Cardiac muscle cell (in vitro differentiated cells and primary cell): Measurements from ENCODE around the gene RSPO3. TPM values are rescaled to one million over a fixed set of nuclear protein-coding genes. Genes with fewer than 3 reads are reported as not detected.

Source experiments
- DNase-seq, 2 donors: peaks; one replicate each; pipeline versions ENCODE4 v3.0.0 to v3.0.0-alpha.2; 2010 to 2017; ENCODE audit warnings: low read depth in 1 of 2, low spot score in 1 of 2
- H3K27ac ChIP-seq: fragments of 200-600 bp; sonication (generic); 2 replicates; pipeline ENCODE4 v1.5.1; 2016
- H3K27me3 ChIP-seq: fragments of 200-600 bp; sonication (generic); 2 replicates; pipeline ENCODE4 v1.6.0; 2016; ENCODE audit warnings: control low read depth
- H3K36me3 ChIP-seq: fragments of 200-600 bp; sonication (generic); 2 replicates; pipeline ENCODE4 v1.5.1; 2016; ENCODE audit warnings: control low read depth
- H3K4me1 ChIP-seq: fragments of 200-600 bp; sonication (generic); 2 replicates; pipeline ENCODE4 v1.8.1; 2017; ENCODE audit warnings: low read depth, mild to moderate bottlenecking, mixed run types
- H3K4me3 ChIP-seq: fragments of 200-600 bp; sonication (generic); 2 replicates; pipeline ENCODE4 v1.5.1; 2016; ENCODE audit warnings: mild to moderate bottlenecking
- H3K9me3 ChIP-seq: fragments of 200-600 bp; sonication (generic); 2 replicates; pipeline ENCODE4 v1.5.1; 2017; ENCODE audit warnings: low read depth, mild to moderate bottlenecking, control low read depth
- polyA plus RNA-seq: library from polyadenylated mRNA; unstranded; fragments of >200 nt; fragmentation: Nextera tagmentation; extraction: Ambion mirVana; gene quantifications from 2 replicates; pipeline ENCODE4 v1.2.1, GENCODE V29; 2016
- total RNA-seq: library from RNA; depleted of rRNA; stranded (reverse); fragments of >200 nt; gene quantifications from 2 replicates; pipeline ENCODE4 v1.2.3, GENCODE V29; 2016
- TF ChIP-seq, protein P1 (sequence below): IDR thresholded peaks from 2 replicates; pipeline ENCODE4 v1.5.1; 2012; ENCODE audit warnings: low read depth, mild to moderate bottlenecking, low read length

RSPO3 gene
- total and polyA plus RNA-seq, 2 experiments from 2014 or later = 88.0 to 170 TPM

DNA sequence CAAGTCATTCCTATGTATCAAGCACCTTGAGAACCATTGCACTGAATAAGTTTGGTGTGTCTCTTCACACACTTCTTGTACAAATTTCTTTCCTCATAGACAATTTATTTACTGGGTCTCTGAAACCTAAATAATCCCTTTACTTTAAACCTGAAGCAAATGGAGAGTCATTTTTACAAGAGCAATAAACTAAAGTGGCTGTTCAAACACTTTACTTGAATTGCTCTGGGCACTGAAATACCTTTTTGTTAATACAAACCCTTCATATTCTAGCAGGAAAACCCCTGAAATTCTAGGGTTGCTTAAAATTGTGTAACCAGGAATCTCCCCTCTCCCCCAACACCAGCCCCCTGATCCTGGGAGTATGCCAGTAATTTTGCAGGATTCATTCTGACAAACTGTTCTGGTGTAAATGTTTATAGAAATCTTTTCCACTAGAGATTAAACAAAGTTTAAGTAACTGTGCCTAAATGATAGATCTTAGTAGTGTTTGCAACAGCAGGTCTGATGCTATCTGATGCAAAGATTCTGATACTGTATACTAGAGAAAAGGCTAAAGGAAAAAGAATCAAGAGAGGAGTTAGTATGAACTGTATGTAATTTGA, 13.4 kb downstream of the RSPO3 start:
- Histone ChIP-seq H3K4me3 (no peak overlapping the region), H3K27me3 (no peaks in the 10 kb centered on the region), H3K9me3 (no peaks in the 10 kb centered on the region), H3K4me1 (no peaks in the 10 kb centered on the region), H3K36me3 (no peaks in the 10 kb centered on the region), H3K27ac (no peak overlapping the region)
- TF ChIP-seq, protein P1, sequence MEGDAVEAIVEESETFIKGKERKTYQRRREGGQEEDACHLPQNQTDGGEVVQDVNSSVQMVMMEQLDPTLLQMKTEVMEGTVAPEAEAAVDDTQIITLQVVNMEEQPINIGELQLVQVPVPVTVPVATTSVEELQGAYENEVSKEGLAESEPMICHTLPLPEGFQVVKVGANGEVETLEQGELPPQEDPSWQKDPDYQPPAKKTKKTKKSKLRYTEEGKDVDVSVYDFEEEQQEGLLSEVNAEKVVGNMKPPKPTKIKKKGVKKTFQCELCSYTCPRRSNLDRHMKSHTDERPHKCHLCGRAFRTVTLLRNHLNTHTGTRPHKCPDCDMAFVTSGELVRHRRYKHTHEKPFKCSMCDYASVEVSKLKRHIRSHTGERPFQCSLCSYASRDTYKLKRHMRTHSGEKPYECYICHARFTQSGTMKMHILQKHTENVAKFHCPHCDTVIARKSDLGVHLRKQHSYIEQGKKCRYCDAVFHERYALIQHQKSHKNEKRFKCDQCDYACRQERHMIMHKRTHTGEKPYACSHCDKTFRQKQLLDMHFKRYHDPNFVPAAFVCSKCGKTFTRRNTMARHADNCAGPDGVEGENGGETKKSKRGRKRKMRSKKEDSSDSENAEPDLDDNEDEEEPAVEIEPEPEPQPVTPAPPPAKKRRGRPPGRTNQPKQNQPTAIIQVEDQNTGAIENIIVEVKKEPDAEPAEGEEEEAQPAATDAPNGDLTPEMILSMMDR = no peak
- no peak for DNase-seq

DNA sequence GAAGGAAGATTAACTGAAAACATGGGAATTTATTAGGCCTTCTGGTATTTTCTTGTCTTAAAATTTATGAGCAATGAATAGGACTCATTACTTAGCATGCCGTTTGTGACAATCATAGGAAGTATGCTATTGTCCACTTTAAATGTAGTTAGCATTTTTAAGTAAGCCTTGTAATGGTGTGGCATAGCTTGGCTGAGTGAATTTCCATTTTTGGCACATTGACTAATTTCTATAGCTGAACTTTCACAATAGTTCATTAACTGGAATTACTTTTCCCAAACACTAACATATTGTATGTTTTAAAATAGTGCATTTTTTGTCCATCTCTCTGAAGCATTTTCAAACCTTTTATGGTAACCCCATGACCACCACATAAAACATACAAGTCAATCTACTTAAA, 15.7 kb downstream of the RSPO3 start:
- H3K4me1 ChIP-seq = no peaks in the 10 kb centered on the region
- no peak overlapping the region for H3K4me3 ChIP-seq
- no peak overlapping the region for H3K27ac ChIP-seq
- no peaks in the 10 kb centered on the region for H3K27me3 ChIP-seq
- H3K36me3 ChIP-seq = no peaks in the 10 kb centered on the region
- DNase-seq = no peak
- H3K9me3 ChIP-seq = no peaks in the 10 kb centered on the region
- TF ChIP-seq, protein P1 = no peak

DNA sequence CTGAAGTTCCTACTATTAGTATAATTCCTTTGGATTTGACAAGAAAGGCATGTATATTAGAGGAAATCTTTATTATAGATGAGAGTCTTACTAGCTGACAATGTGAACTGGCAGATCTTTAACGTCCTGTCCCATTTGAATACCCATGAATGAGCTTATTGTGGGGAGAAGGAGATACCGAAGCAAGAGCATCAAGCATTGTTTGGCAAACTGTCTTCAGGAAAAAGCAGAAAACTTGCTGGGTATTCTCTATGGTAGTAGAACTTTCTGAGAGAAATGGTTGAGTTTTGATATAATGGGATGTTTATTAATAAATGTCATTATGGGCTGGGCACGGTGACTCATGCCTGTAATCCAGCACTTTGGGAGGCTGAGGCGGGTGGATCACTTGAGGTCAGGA, 18.3 kb downstream of the RSPO3 start:
- TF ChIP-seq, protein P1 = no peak
- no peak for DNase-seq
- H3K9me3 ChIP-seq = no peaks in the 10 kb centered on the region
- H3K4me1 ChIP-seq = no peaks in the 10 kb centered on the region
- H3K36me3 ChIP-seq = no peaks in the 10 kb centered on the region
- no peak overlapping the region for H3K4me3 ChIP-seq
- H3K27ac ChIP-seq = no peak overlapping the region
- no peaks in the 10 kb centered on the region for H3K27me3 ChIP-seq

DNA sequence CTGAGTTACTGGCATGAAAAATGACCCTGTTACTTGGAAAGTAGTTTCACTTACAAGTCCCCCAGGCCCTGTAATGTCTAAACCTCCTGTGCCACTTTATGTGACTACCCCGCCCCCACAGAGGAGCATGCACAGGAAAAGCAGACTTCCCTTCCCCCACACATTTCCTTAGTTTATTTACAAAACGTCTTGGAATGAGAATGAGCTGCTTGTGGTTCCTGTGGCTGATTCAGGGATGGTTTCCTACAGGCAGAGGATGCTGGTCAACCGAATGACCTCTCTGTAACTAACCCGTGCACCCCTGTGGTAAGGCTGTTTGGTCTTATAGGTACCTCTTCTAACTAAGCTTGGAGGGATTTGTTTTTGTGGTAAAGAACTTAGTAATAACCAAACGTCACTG, 28.5 kb downstream of the RSPO3 start:
- TF ChIP-seq, protein P1 = no peak
- Histone ChIP-seq H3K27me3 (no peaks in the 10 kb centered on the region), H3K9me3 (no peaks in the 10 kb centered on the region), H3K4me1 (no peaks in the 10 kb centered on the region), H3K27ac (no peak overlapping the region), H3K36me3 (peaks cover 14% of the 10 kb centered on the region), H3K4me3 (no peak overlapping the region)
- peak; percentile 3 to 85 for DNase-seq

DNA sequence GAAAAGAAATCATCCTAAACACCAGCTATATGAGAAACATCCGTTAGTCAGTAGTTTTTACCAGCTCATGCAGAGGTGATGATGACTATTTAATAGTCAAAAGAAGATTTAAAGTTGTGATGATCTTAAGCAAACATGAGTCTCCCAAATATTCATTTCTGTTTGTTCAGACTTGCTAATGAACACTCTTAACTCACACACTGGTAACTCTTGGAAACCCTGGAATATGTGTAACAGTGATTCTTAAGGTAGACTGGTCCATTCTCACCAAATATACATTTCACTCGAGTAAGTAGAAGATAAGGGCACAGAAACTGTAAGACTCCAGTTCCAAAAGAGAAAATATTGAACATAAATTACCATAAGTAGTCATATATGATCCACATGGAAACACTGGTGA, 29.1 kb downstream of the RSPO3 start:
- Histone ChIP-seq H3K9me3 (no peaks in the 10 kb centered on the region), H3K4me1 (no peaks in the 10 kb centered on the region), H3K4me3 (no peak overlapping the region), H3K27ac (no peak overlapping the region), H3K27me3 (no peaks in the 10 kb centered on the region), H3K36me3 (peaks cover 15% of the 10 kb centered on the region)
- TF ChIP-seq, protein P1 = no peak
- DNase-seq = no peak
